Measurements from ENCODE around the gene APBB1IP. TPM values are rescaled to one million over a fixed set of nuclear protein-coding genes. Genes with fewer than 3 reads are reported as not detected.
"Not testable (repeated sequence)": the region's sequence is repeated elsewhere in the genome, so short reads cannot be mapped to it uniquely, and the experiment has no call there.

APBB1IP gene
- total and polyA plus RNA-seq, 2 donors (not counting 3 experiments of a cell fraction or from before 2014, with no cell fraction given) = not detected

GRCh38 chr10:26489081-26489480 lies 50.9 kb downstream of the APBB1IP start:
- dilution Hi-C loops (cut with MboI; ENCODE audit: extremely low pct_ligation_motif_present, low sequenced_read_pairs) (no loop called here), intact Hi-C loops (cut with micrococcal nuclease) (no loop called here)
- no peak overlapping the region for H3K9ac ChIP-seq (replicated peaks; ENCODE audit: extremely low read depth, insufficient read depth, low read length)

DNA sequence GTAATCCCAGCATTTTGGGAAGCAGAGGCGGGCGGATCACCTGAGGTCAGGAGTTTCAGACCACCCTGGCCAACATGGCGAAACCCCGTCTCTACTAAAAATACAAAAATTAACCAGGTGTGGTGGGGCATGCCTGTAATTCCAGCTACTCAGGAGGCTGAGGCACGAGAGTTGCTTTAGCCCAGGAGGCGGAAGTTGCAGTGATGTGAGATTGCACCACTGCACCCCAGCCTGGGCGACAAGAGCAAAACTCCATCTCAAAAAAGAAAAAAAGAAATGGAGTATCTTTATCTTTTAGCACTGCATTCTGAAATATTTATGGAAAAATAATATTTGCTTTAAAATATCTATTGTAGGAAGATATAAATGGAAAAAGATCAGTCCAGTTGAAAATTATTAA lies 52.2 kb downstream of the APBB1IP start:
- not testable (repeated sequence) for H3K4me3 ChIP-seq (replicated peaks in 1 of 3; ENCODE audit: insufficient read depth in 1 of 3, low read depth in 1 of 3, low read length in 3 of 3)

More at GRCh38 chr10:26489081-26489480, 50.9 kb downstream of the APBB1IP start:
- Histone ChIP-seq H2AFZ (ENCODE audit: low read depth, low read length) (no peak overlapping the region), H3K4me3 (replicated peaks in 1 of 3; ENCODE audit: insufficient read depth in 1 of 3, low read depth in 1 of 3, low read length in 3 of 3) (no peak overlapping the region), H4K20me1 (replicated peaks; ENCODE audit: control insufficient read depth, extremely low read depth, insufficient read depth, low read length) (no peaks in the 10 kb centered on the region), H3K36me3 (ENCODE audit: control insufficient read depth in 2 of 2, extremely low read depth in 1 of 2, insufficient read depth in 2 of 2, low read length in 2 of 2) (no peaks in the 10 kb centered on the region), H3K27me3 (ENCODE audit: control insufficient read depth in 2 of 2, insufficient read depth in 2 of 2, low read length in 2 of 2) (no peaks in the 10 kb centered on the region), H3K27ac (ENCODE audit: insufficient read depth, low read depth, low read length) (no peak overlapping the region), H3K9me3 (replicated peaks; ENCODE audit: control insufficient read depth, insufficient read depth, low read length) (no peaks in the 10 kb centered on the region), H3K4me1 (ENCODE audit: control insufficient read depth, extremely low read depth, insufficient read depth, low read length) (no peaks in the 10 kb centered on the region), H3K79me2 (ENCODE audit: control insufficient read depth, insufficient read depth, low read length) (no peaks in the 10 kb centered on the region), H3K4me2 (ENCODE audit: insufficient read depth, low read length) (no peak overlapping the region), H3K9me1 (replicated peaks; ENCODE audit: control insufficient read depth, extremely low read depth, insufficient read depth, low read length) (no peaks in the 10 kb centered on the region)
- BruUV-seq (replicated peaks) = no TSS peak
- CTCF ChIA-PET = no interaction called here
- no peak for TF ChIP-seq POLR2AphosphoS5 (IDR thresholded peaks at IDR 0.05; ENCODE audit: insufficient read depth, low read depth, low read length)
- TF ChIP-seq JUN (IDR thresholded peaks at IDR 0.05; ENCODE audit: borderline replicate concordance, insufficient read depth, insufficient read length, low read depth) = no peak
- no peak for TF ChIP-seq EZH2 (IDR thresholded peaks at IDR 0.05; ENCODE audit: borderline replicate concordance, low read depth, low read length, severe bottlenecking)
- TF ChIP-seq FOS (IDR thresholded peaks at IDR 0.05; ENCODE audit: borderline replicate concordance, insufficient read depth, low read length) = no peak
- TF ChIP-seq MAX (IDR thresholded peaks at IDR 0.05; ENCODE audit: insufficient read depth, insufficient read length) = no peak
- no peak for TF ChIP-seq GATA2 (IDR thresholded peaks at IDR 0.05; ENCODE audit: insufficient read depth, insufficient read length, low read depth, low read length)
- TF ChIP-seq, protein P1, sequence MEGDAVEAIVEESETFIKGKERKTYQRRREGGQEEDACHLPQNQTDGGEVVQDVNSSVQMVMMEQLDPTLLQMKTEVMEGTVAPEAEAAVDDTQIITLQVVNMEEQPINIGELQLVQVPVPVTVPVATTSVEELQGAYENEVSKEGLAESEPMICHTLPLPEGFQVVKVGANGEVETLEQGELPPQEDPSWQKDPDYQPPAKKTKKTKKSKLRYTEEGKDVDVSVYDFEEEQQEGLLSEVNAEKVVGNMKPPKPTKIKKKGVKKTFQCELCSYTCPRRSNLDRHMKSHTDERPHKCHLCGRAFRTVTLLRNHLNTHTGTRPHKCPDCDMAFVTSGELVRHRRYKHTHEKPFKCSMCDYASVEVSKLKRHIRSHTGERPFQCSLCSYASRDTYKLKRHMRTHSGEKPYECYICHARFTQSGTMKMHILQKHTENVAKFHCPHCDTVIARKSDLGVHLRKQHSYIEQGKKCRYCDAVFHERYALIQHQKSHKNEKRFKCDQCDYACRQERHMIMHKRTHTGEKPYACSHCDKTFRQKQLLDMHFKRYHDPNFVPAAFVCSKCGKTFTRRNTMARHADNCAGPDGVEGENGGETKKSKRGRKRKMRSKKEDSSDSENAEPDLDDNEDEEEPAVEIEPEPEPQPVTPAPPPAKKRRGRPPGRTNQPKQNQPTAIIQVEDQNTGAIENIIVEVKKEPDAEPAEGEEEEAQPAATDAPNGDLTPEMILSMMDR (IDR thresholded peaks at IDR 0.05; ENCODE audit: extremely low read depth in 1 of 2, insufficient read depth in 1 of 2, low read depth in 1 of 2, low read length in 2 of 2) = no peak
- no peak for TF ChIP-seq POLR2A (IDR thresholded peaks at IDR 0.05; ENCODE audit: low read depth, low read length)
- no peak for TF ChIP-seq MYC (IDR thresholded peaks at IDR 0.05; ENCODE audit: low read depth, low read length)
- POLR2A ChIA-PET = no interaction called here
- DNase-seq (ENCODE audit: low read depth, low spot score) (no peak), FAIRE-seq (no peak)

More for the DNA sequence above, 52.2 kb downstream of the APBB1IP start:
- DNase-seq (ENCODE audit: low read depth, low spot score); H3K9me1 ChIP-seq (replicated peaks; ENCODE audit: control insufficient read depth, extremely low read depth, insufficient read depth, low read length); BruUV-seq (replicated peaks); H3K4me1 ChIP-seq (ENCODE audit: control insufficient read depth, extremely low read depth, insufficient read depth, low read length); H3K27me3 ChIP-seq (ENCODE audit: control insufficient read depth in 2 of 2, insufficient read depth in 2 of 2, low read length in 2 of 2); H3K9ac ChIP-seq (replicated peaks; ENCODE audit: extremely low read depth, insufficient read depth, low read length); H3K9me3 ChIP-seq (replicated peaks; ENCODE audit: control insufficient read depth, insufficient read depth, low read length); intact Hi-C loops (cut with micrococcal nuclease); POLR2A ChIA-PET; H4K20me1 ChIP-seq (replicated peaks; ENCODE audit: control insufficient read depth, extremely low read depth, insufficient read depth, low read length); H3K36me3 ChIP-seq (ENCODE audit: control insufficient read depth in 2 of 2, extremely low read depth in 1 of 2, insufficient read depth in 2 of 2, low read length in 2 of 2); dilution Hi-C loops (cut with MboI; ENCODE audit: extremely low pct_ligation_motif_present, low sequenced_read_pairs); H2AFZ ChIP-seq (ENCODE audit: low read depth, low read length); H3K27ac ChIP-seq (ENCODE audit: insufficient read depth, low read depth, low read length); H3K79me2 ChIP-seq (ENCODE audit: control insufficient read depth, insufficient read depth, low read length); CTCF ChIA-PET; H3K4me2 ChIP-seq (ENCODE audit: insufficient read depth, low read length); FAIRE-seq: not testable (repeated sequence)
